Body of pancreas (tissue), 4 donors: ENCODE data around the gene ADCY5.

Experiments
- CTCF ChIP-seq, 7 experiments: fragments of 450-650 bp in 4 of 7; fragments of 200-600 bp in 3 of 7; sonication (generic) in 3 of 7; IDR thresholded peaks; one replicate each; pipeline ENCODE4 v1.5.1; 2016 to 2019; ENCODE audit warnings: antibody characterized with exemption in 7 of 7
- POLR2A ChIP-seq, 3 donors: fragments of 450-650 bp; IDR thresholded peaks; one replicate each; pipeline ENCODE4 v1.6.1; 2016; ENCODE audit warnings: antibody characterized with exemption in 3 of 3, mild to moderate bottlenecking in 2 of 3

GRCh38 chr3:123335007-123335670, 113.8 kb downstream of the ADCY5 start:
- TF ChIP-seq CTCF (IDR thresholded peaks at IDR 0.05), result no peak
- no peak for TF ChIP-seq POLR2A (IDR thresholded peaks at IDR 0.05)
